MG63 (cell line): ENCODE results near the gene SAMSN1. TPM values are rescaled to one million over a fixed set of nuclear protein-coding genes. Genes with fewer than 3 reads are reported as not detected.

Experiments used
- DNase-seq: peaks from one replicate; pipeline ENCODE4 v3.0.0-alpha.2; 2020
- H3K27me3 ChIP-seq: fragments of 250-450 bp; sonication (Bioruptor Pico); 2 replicates; pipeline ENCODE4 v1.5.1; 2020; ENCODE audit warnings: mild to moderate bottlenecking, moderate library complexity
- H3K36me3 ChIP-seq: fragments of 250-450 bp; sonication (Bioruptor Pico); 2 replicates; pipeline ENCODE4 v1.5.1; 2020; ENCODE audit warnings: mild to moderate bottlenecking, moderate library complexity
- H3K4me3 ChIP-seq: fragments of 250-450 bp; sonication (Bioruptor Pico); 2 replicates; pipeline ENCODE4 v1.5.1; 2020; ENCODE audit warnings: mild to moderate bottlenecking, moderate library complexity
- H3K9me3 ChIP-seq: fragments of 250-450 bp; sonication (Bioruptor Pico); 2 replicates; pipeline ENCODE4 v1.5.1; 2020; ENCODE audit warnings: mild to moderate bottlenecking, moderate library complexity
- total RNA-seq: library from RNA; depleted of rRNA; stranded (reverse); fragments of >200 nt; shearing (Covaris generic); gene quantifications from 2 replicates; pipeline ENCODE4 v1.2.3, GENCODE V29; 2014; ENCODE audit warnings: low replicate concordance

The SAMSN1 gene
- total RNA-seq, 1 experiment from 2014 or later = not detected

- no peak overlapping the region for H3K4me3 ChIP-seq
- H3K27me3 ChIP-seq = no peaks in the 10 kb centered on the region
- no peak for DNase-seq
- no peaks in the 10 kb centered on the region for H3K36me3 ChIP-seq
- no peaks in the 10 kb centered on the region for H3K9me3 ChIP-seq
Measured at GRCh38 chr21:14543983-14544382, 2.1 kb downstream of the SAMSN1 start.

- Histone ChIP-seq H3K4me3 (no peak overlapping the region), H3K27me3 (no peaks in the 10 kb centered on the region), H3K9me3 (no peaks in the 10 kb centered on the region), H3K36me3 (no peaks in the 10 kb centered on the region)
- no peak for DNase-seq
Measured at GRCh38 chr21:14542638-14543037, 3.5 kb downstream of the SAMSN1 start.

- H3K4me3 ChIP-seq = no peak overlapping the region
- H3K27me3 ChIP-seq = no peaks in the 10 kb centered on the region
- no peaks in the 10 kb centered on the region for H3K36me3 ChIP-seq
- DNase-seq = no peak
- no peaks in the 10 kb centered on the region for H3K9me3 ChIP-seq
Measured at GRCh38 chr21:14541841-14542490, 4.1 kb downstream of the SAMSN1 start.

GRCh38 chr21:14538483-14538882 is 7.6 kb downstream of the SAMSN1 start:
- Histone ChIP-seq H3K27me3 (no peaks in the 10 kb centered on the region), H3K4me3 (no peak overlapping the region), H3K9me3 (no peaks in the 10 kb centered on the region), H3K36me3 (no peaks in the 10 kb centered on the region)
- no peak for DNase-seq

- Histone ChIP-seq H3K4me3 (no peak overlapping the region), H3K27me3 (no peaks in the 10 kb centered on the region), H3K36me3 (no peaks in the 10 kb centered on the region), H3K9me3 (no peaks in the 10 kb centered on the region)
- no peak for DNase-seq
Measured at GRCh38 chr21:14536929-14537328, 9.2 kb downstream of the SAMSN1 start.

GRCh38 chr21:14535702-14536101 is 10.4 kb downstream of the SAMSN1 start:
- H3K27me3 ChIP-seq = no peaks in the 10 kb centered on the region
- no peak for DNase-seq
- H3K36me3 ChIP-seq = no peaks in the 10 kb centered on the region
- no peak overlapping the region for H3K4me3 ChIP-seq
- no peaks in the 10 kb centered on the region for H3K9me3 ChIP-seq

GRCh38 chr21:14533499-14534428 is 12.4 kb downstream of the SAMSN1 start:
- H3K4me3 ChIP-seq = no peak overlapping the region
- no peaks in the 10 kb centered on the region for H3K9me3 ChIP-seq
- H3K36me3 ChIP-seq = no peaks in the 10 kb centered on the region
- no peak for DNase-seq
- H3K27me3 ChIP-seq = no peaks in the 10 kb centered on the region

GRCh38 chr21:14531757-14532316 is 14.3 kb downstream of the SAMSN1 start:
- no peak for DNase-seq
- Histone ChIP-seq H3K27me3 (no peaks in the 10 kb centered on the region), H3K9me3 (no peaks in the 10 kb centered on the region), H3K4me3 (no peak overlapping the region), H3K36me3 (no peaks in the 10 kb centered on the region)

- Histone ChIP-seq H3K27me3 (no peaks in the 10 kb centered on the region), H3K36me3 (no peaks in the 10 kb centered on the region), H3K4me3 (no peak overlapping the region), H3K9me3 (no peaks in the 10 kb centered on the region)
- no peak for DNase-seq
Measured at GRCh38 chr21:14530592-14530991, 15.5 kb downstream of the SAMSN1 start.

- Histone ChIP-seq H3K27me3 (no peaks in the 10 kb centered on the region), H3K9me3 (no peaks in the 10 kb centered on the region), H3K36me3 (no peaks in the 10 kb centered on the region), H3K4me3 (no peak overlapping the region)
- no peak for DNase-seq
Measured at GRCh38 chr21:14528815-14529214, 17.3 kb downstream of the SAMSN1 start.

GRCh38 chr21:14527696-14528652 is 18.1 kb downstream of the SAMSN1 start:
- Histone ChIP-seq H3K9me3 (no peaks in the 10 kb centered on the region), H3K36me3 (no peaks in the 10 kb centered on the region), H3K4me3 (no peak overlapping the region), H3K27me3 (no peaks in the 10 kb centered on the region)
- no peak for DNase-seq

- H3K4me3 ChIP-seq = no peak overlapping the region
- DNase-seq = no peak
- no peaks in the 10 kb centered on the region for H3K36me3 ChIP-seq
- no peaks in the 10 kb centered on the region for H3K9me3 ChIP-seq
- H3K27me3 ChIP-seq = no peaks in the 10 kb centered on the region
Measured at GRCh38 chr21:14526836-14527695, 19.0 kb downstream of the SAMSN1 start.

- Histone ChIP-seq H3K4me3 (no peak overlapping the region), H3K36me3 (no peaks in the 10 kb centered on the region), H3K9me3 (no peaks in the 10 kb centered on the region), H3K27me3 (no peaks in the 10 kb centered on the region)
- no peak for DNase-seq
Measured at GRCh38 chr21:14526199-14526598, 19.9 kb downstream of the SAMSN1 start.

GRCh38 chr21:14523234-14523633 is 22.9 kb downstream of the SAMSN1 start:
- Histone ChIP-seq H3K27me3 (no peaks in the 10 kb centered on the region), H3K9me3 (no peaks in the 10 kb centered on the region), H3K4me3 (no peak overlapping the region), H3K36me3 (no peaks in the 10 kb centered on the region)
- no peak for DNase-seq

GRCh38 chr21:14522736-14523135 is 23.4 kb downstream of the SAMSN1 start:
- Histone ChIP-seq H3K9me3 (no peaks in the 10 kb centered on the region), H3K36me3 (no peaks in the 10 kb centered on the region), H3K27me3 (no peaks in the 10 kb centered on the region), H3K4me3 (no peak overlapping the region)
- DNase-seq = no peak

GRCh38 chr21:14520535-14520934 is 25.6 kb downstream of the SAMSN1 start:
- no peaks in the 10 kb centered on the region for H3K9me3 ChIP-seq
- DNase-seq = no peak
- H3K4me3 ChIP-seq = no peak overlapping the region
- H3K36me3 ChIP-seq = no peaks in the 10 kb centered on the region
- no peaks in the 10 kb centered on the region for H3K27me3 ChIP-seq
